GM10266 (cell line): ENCODE data around the gene ELMO1.

Experiments used
- DNase-seq: peaks from one replicate; pipeline ENCODE4 v3.0.0; 2012; ENCODE audit errors: extremely low spot score
- TF ChIP-seq, protein P1 (sequence below): IDR thresholded peaks from 2 replicates; pipeline ENCODE4 v1.5.1; 2012; ENCODE audit warnings: mild to moderate bottlenecking, low read depth; ENCODE audit not compliant: control insufficient read depth, insufficient read depth; ENCODE audit errors: missing control alignments

The ELMO1 gene

DNA sequence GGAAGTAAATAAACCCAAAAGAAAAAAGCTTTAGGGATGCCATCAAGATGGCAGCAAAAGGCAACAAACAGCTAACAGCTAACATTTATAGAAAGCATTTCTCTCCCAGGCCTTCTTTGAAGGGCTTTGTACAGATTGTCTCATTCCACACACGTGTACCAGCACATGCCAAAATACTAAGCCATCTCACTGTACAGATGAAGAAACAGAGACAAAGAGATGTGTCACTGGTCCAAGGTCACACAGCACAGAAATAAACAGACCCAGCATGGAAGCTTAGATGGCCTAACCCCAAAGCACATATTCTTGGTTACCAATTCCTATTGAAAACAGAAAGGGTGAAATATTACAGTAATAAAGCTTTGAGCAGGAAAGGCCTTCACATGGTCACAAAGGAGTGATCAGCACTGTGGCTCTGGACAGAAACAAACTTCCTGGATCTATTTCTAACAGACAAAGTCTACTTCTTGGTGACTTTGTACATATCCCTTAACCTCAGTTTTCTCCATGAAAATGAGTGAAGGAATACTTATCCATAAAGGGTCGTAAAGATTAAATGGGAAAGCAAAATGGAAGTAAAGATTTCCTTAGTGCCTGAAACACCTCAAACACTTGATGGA is 346.0 kb downstream of the ELMO1 start:
- TF ChIP-seq, protein P1, sequence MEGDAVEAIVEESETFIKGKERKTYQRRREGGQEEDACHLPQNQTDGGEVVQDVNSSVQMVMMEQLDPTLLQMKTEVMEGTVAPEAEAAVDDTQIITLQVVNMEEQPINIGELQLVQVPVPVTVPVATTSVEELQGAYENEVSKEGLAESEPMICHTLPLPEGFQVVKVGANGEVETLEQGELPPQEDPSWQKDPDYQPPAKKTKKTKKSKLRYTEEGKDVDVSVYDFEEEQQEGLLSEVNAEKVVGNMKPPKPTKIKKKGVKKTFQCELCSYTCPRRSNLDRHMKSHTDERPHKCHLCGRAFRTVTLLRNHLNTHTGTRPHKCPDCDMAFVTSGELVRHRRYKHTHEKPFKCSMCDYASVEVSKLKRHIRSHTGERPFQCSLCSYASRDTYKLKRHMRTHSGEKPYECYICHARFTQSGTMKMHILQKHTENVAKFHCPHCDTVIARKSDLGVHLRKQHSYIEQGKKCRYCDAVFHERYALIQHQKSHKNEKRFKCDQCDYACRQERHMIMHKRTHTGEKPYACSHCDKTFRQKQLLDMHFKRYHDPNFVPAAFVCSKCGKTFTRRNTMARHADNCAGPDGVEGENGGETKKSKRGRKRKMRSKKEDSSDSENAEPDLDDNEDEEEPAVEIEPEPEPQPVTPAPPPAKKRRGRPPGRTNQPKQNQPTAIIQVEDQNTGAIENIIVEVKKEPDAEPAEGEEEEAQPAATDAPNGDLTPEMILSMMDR: no peak
- DNase-seq: no peak

DNA sequence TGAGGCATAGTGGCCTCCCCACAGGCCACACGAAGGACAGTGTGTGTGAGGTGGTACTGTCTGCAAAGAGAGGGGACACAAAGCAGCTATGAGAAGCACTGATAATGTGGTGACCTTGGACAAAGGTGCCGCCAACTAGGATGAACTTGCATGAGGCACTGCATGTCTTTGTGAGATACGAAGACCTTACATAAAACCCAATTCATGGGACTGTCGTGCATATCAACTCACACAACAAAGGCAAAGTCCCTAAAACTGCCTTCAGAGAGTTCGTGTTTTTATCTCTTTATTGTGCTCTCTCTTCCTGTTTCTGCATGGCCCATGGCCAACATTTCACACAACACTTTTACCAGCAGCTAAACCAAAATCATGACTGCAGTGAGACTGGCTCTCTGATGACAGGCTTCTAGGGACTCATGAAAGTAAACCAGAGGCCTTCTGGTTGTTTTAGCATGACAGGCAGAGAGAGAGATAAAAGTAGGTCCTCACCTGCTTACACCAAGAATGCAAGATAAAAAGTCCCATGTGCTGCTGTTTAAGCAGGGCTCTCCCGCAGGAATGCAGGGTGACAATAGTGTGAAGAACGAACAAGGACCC is 347.8 kb downstream of the ELMO1 start:
- no peak for DNase-seq
- TF ChIP-seq, protein P1: no peak

DNA sequence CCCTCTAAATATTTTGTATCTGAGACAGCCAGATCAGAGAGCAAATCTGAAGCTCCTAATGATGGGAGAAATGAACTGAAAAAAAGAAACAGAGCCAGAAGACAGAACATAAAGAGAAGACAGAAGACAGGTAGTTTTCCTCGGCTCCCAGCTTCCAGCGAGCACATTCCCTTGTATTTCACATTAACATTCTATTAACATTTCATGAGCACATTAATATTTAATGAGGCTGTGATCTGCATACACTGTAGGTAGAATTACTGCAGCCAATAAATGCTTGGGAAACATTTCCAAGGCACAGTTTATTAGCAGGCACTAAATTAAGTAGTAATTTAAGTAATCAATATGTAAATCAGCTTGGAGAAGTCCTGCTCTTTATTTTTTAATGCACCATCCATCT is 349.9 kb downstream of the ELMO1 start:
- no peak for DNase-seq
- TF ChIP-seq, protein P1: no peak

DNA sequence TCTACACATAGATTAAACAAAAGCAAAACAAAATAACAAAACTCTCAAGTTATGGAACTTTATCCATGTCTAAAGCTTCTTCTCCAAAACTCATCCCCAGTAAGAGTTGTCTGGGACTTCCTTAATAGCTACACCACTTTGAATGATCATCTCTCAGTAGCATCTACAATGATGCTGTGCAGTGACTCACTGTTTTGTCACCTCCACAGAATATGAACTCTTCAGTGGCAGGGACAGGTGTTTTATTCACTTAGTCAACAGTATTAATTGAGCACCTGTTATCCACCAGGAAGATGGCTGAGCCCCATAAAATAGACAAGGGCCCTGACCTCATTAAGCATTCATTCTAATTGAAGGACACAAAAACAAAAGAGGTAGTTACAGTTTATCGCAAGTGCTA is 350.7 kb downstream of the ELMO1 start:
- DNase-seq: no peak
- TF ChIP-seq, protein P1: no peak

DNA sequence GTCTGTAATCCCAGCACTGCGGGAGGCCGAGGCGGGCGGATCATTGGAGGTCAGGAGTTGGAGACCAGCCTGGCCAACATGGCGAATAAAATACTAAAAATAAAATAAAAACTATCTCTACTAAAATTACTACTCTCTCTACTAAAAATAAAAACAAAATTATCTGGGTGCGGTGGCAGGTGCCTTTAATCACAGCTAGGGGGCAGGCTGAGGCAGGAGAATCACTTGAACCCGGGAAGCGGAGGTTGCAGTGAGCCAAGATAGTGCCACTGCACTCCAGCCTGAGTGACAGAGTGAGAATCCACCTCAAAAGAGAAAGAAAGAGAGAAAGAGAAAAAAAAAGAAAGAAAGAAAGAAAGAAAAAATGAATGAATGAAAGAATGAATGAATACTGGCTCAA is 351.4 kb downstream of the ELMO1 start:
- TF ChIP-seq, protein P1: no peak
- no peak for DNase-seq

DNA sequence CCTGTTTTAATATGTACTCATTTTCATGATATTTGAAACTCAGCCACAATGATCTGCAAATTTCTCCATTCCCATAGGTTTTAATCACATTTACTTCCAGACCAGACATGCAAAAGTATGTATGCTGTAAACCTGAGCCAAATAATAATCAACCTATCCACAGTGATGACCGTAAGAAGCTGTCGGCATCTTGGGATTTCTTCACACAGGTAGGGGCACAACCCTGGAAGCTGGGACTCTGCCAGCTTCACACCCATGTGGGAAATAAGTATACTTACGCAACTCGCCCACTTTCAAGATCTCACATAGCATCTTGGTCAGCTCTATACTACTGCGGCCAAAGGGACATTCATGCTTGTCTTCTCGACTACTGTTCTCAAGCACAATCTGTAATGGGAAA is 352.3 kb downstream of the ELMO1 start:
- no peak for DNase-seq
- TF ChIP-seq, protein P1: no peak

DNA sequence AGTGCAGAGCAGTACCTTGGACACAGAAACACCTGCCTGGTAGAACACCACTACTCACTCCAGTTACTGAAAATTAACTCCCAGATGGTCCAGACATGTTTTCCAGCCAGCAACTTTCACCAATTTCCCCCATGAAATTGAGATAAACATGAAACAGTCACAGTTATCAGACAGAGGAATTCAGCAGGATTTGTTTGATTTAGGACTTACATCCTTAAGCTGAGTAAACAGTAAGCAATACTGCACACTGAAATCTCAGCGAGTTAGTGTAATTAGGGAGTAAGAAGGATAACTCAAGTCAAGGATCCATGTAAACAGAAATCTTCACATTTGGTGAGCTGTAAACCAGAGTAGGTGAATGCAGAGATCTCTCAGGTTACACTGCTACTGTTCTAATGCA is 353.5 kb downstream of the ELMO1 start:
- DNase-seq: no peak
- TF ChIP-seq, protein P1: no peak
